Endodermal cell (in vitro differentiated cells): ENCODE results near the gene TNFSF12. TPM values are rescaled to one million over a fixed set of nuclear protein-coding genes. Genes with fewer than 3 reads are reported as not detected.

Source experiments
- DNase-seq: peaks from one replicate; pipeline ENCODE4 v3.0.0-alpha.2; 2017
- H3K27ac ChIP-seq: 2 replicates; pipeline ENCODE4 v1.5.1; 2013; ENCODE audit warnings: mild to moderate bottlenecking, low read depth, low read length, moderate library complexity
- H3K27me3 ChIP-seq: 2 replicates; pipeline ENCODE4 v1.6.1; 2013; ENCODE audit warnings: mild to moderate bottlenecking, low read length, moderate library complexity; ENCODE audit not compliant: insufficient read depth, control insufficient read depth, poor library complexity, severe bottlenecking
- H3K36me3 ChIP-seq: 2 replicates; pipeline ENCODE4 v1.7.0; 2013; ENCODE audit warnings: mild to moderate bottlenecking, low read length, moderate library complexity; ENCODE audit not compliant: control insufficient read depth, insufficient read depth
- H3K4me1 ChIP-seq: one replicate; pipeline ENCODE4 v1.7.0; 2013; ENCODE audit warnings: low read length; ENCODE audit not compliant: control insufficient read depth, insufficient read depth
- H3K4me3 ChIP-seq: 2 replicates; pipeline ENCODE4 v1.5.1; 2013; ENCODE audit warnings: mild to moderate bottlenecking, low read length, moderate library complexity
- H3K9ac ChIP-seq: 2 replicates; pipeline ENCODE4 v1.6.1; 2013; ENCODE audit warnings: mild to moderate bottlenecking, low read length, moderate library complexity; ENCODE audit not compliant: poor library complexity, severe bottlenecking; ENCODE audit errors: extremely low read depth
- H3K9me3 ChIP-seq: 2 replicates; pipeline ENCODE4 v1.6.1; 2013; ENCODE audit warnings: mild to moderate bottlenecking, low read length, moderate library complexity; ENCODE audit not compliant: control insufficient read depth
- H3K27ac Mint-ChIP-seq: 2 replicates; pipeline ENCODE4 v1.8.0; 2020; ENCODE audit warnings: mixed read lengths
- H3K27me3 Mint-ChIP-seq: 2 replicates; pipeline ENCODE4 v1.8.0; 2021; ENCODE audit warnings: mild to moderate bottlenecking, mixed read lengths; ENCODE audit not compliant: insufficient read depth
- H3K36me3 Mint-ChIP-seq: 2 replicates; pipeline ENCODE4 v1.8.0; 2020; ENCODE audit warnings: low read depth, mixed read lengths
- H3K4me1 Mint-ChIP-seq: 2 replicates; pipeline ENCODE4 v1.8.0; 2020; ENCODE audit warnings: mixed read lengths
- H3K4me3 Mint-ChIP-seq: 2 replicates; pipeline ENCODE4 v1.8.0; 2020; ENCODE audit warnings: mild to moderate bottlenecking, moderate library complexity, mixed read lengths
- H3K9me3 Mint-ChIP-seq: 2 replicates; pipeline ENCODE4 v1.8.0; 2020; ENCODE audit warnings: mild to moderate bottlenecking, mixed read lengths
- WGBS, 2 experiments: methylation state at CpG; one replicate each; pipeline versions ENCODE4 v1.1.5 to v1.1.7; 2013; ENCODE audit warnings: missing lambda C conversion rate in 2 of 2, mixed read lengths in 1 of 2; ENCODE audit not compliant: insufficient coverage in 1 of 2, insufficient read length in 1 of 2; 5-methylcytosine and 5-hydroxymethylcytosine counted together
- total RNA-seq, 2 donors: library from RNA; stranded (reverse); fragmentation: NEBNext Ultra II Directional in 1 of 2; extraction: Animal tissue kit (Norgen Biotek cat#: 25700) in 1 of 2; gene quantifications; 2 replicates in 1 of 2; 3 replicates in 1 of 2; pipeline ENCODE4 v1.2.1, GENCODE V29; 2021
- TF ChIP-seq, protein P1 (sequence below): fragments of 200-600 bp; sonication (generic); conservative IDR thresholded peaks from 2 replicates; pipeline ENCODE4 v1.5.0; 2021; ENCODE audit warnings: antibody characterized with exemption, mild to moderate bottlenecking

Gene TNFSF12
- total RNA-seq, 2 donors from 2014 or later: 8.3 to 8.4 TPM

DNA sequence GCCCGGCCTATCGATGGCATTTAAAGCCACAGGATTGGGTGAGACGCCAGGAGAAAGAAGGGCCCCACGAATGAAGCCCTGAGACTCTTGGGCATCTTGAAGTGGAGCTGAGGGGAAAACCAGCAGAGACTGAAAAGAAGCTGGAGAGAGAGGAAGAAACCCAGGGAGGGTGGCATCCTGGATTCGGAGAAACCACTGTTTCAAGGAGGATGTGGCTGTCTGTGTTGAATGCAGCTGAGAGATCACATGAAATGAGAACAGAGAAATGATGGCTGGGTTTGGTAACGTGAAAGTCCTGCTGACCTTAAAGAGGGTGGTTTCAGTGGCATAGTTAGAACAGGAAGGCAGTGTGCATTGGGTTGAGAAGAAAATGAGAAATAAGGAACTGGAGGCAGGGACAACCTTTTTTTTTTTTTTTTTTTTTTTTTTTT, 3.8 kb downstream of the TNFSF12 start:
- WGBS, 2 experiments: 89 to 91% methylated on average over 5 to 6 of the region's 6 CpGs
- no peak overlapping the region for H3K27ac ChIP-seq
- H3K36me3 Mint-ChIP-seq: no peaks in the 10 kb centered on the region

GRCh38 chr17:7553356-7553755, 4.5 kb downstream of the TNFSF12 start:
- WGBS, 2 experiments: 100% methylated on average over 1 of the region's 1 CpG; no CpG with 5 or more reads in 1 of the 2 experiments
- DNase-seq: no peak
- no peaks in the 10 kb centered on the region for H3K27me3 ChIP-seq
- Mint-ChIP-seq H3K4me1 (peaks cover 8% of the 10 kb centered on the region), H3K4me3 (no peak overlapping the region), H3K27me3 (peaks cover 1% of the 10 kb centered on the region), H3K9me3 (no peaks in the 10 kb centered on the region), H3K27ac (no peak overlapping the region), H3K36me3 (no peaks in the 10 kb centered on the region)
- no peaks in the 10 kb centered on the region for H3K9me3 ChIP-seq
- no peaks in the 10 kb centered on the region for H3K36me3 ChIP-seq
- no peak overlapping the region for H3K27ac ChIP-seq
- no peak overlapping the region for H3K9ac ChIP-seq
- H3K4me3 ChIP-seq: no peak overlapping the region
- no peaks in the 10 kb centered on the region for H3K4me1 ChIP-seq
- TF ChIP-seq, protein P1, sequence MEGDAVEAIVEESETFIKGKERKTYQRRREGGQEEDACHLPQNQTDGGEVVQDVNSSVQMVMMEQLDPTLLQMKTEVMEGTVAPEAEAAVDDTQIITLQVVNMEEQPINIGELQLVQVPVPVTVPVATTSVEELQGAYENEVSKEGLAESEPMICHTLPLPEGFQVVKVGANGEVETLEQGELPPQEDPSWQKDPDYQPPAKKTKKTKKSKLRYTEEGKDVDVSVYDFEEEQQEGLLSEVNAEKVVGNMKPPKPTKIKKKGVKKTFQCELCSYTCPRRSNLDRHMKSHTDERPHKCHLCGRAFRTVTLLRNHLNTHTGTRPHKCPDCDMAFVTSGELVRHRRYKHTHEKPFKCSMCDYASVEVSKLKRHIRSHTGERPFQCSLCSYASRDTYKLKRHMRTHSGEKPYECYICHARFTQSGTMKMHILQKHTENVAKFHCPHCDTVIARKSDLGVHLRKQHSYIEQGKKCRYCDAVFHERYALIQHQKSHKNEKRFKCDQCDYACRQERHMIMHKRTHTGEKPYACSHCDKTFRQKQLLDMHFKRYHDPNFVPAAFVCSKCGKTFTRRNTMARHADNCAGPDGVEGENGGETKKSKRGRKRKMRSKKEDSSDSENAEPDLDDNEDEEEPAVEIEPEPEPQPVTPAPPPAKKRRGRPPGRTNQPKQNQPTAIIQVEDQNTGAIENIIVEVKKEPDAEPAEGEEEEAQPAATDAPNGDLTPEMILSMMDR: no peak

More for the DNA sequence above, 3.8 kb downstream of the TNFSF12 start:
- Histone ChIP-seq H3K4me1 (no peaks in the 10 kb centered on the region), H3K9ac (no peak overlapping the region), H3K4me3 (no peak overlapping the region), H3K9me3 (no peaks in the 10 kb centered on the region), H3K27me3 (no peaks in the 10 kb centered on the region), H3K36me3 (no peaks in the 10 kb centered on the region)
- TF ChIP-seq, protein P1: no peak
- H3K27me3 Mint-ChIP-seq: peaks cover 5% of the 10 kb centered on the region
- H3K4me3 Mint-ChIP-seq: no peak overlapping the region
- no peak for DNase-seq
- H3K27ac Mint-ChIP-seq: no peak overlapping the region
- H3K9me3 Mint-ChIP-seq: no peaks in the 10 kb centered on the region
- H3K4me1 Mint-ChIP-seq: peaks cover 4% of the 10 kb centered on the region

DNA sequence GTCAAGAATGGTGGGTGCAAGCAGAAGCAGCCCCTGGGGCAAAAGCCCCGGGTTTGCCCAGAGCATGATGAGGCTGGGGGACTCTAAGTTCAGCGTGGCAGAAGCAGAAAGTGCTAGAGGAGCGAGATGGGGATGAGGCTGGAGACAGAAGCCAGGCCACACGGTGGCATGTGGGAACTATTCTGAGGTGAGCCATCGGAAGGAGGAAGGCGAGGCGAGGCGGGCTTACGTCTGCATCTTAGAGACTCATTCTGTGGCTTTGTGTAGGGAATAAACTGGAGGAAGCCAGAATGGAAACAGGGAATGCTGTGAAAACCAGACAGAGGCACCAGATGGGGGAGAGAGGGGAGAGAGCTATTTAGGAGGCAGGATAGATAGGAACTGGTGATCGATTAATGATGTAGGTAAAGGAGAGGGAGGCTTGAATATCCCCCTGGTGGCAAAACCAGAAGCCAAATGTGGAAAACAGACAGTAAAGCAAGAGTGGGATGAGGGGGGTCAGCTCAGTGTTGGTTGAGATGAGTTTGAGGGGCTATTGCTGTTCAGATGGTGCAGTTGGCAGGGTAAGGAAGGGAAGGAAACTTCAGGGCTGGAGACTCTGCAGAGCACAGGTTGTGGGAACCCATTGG, 6.6 kb downstream of the TNFSF12 start:
- 71 to 72% methylated on average over 8 to 10 of the region's 10 CpGs for WGBS, 2 experiments
- H3K9ac ChIP-seq: no peak overlapping the region
- H3K27me3 Mint-ChIP-seq: no peaks in the 10 kb centered on the region
- no peaks in the 10 kb centered on the region for H3K36me3 Mint-ChIP-seq
- H3K4me3 Mint-ChIP-seq: no peak overlapping the region
- no peaks in the 10 kb centered on the region for H3K9me3 ChIP-seq
- peaks cover 20% of the 10 kb centered on the region for H3K4me1 Mint-ChIP-seq
- DNase-seq: peak; percentile 65
- no peaks in the 10 kb centered on the region for H3K4me1 ChIP-seq
- TF ChIP-seq, protein P1: peak; percentile 68
- no peaks in the 10 kb centered on the region for H3K9me3 Mint-ChIP-seq
- no peak overlapping the region for H3K4me3 ChIP-seq
- H3K27me3 ChIP-seq: no peaks in the 10 kb centered on the region
- H3K27ac Mint-ChIP-seq: no peak overlapping the region
- no peak overlapping the region for H3K27ac ChIP-seq
- H3K36me3 ChIP-seq: no peaks in the 10 kb centered on the region
